Measurements from ENCODE around the gene MIPOL1.
"Not testable (repeated sequence)": the region's sequence is repeated elsewhere in the genome, so short reads cannot be mapped to it uniquely, and the experiment has no call there.

The MIPOL1 gene

DNA sequence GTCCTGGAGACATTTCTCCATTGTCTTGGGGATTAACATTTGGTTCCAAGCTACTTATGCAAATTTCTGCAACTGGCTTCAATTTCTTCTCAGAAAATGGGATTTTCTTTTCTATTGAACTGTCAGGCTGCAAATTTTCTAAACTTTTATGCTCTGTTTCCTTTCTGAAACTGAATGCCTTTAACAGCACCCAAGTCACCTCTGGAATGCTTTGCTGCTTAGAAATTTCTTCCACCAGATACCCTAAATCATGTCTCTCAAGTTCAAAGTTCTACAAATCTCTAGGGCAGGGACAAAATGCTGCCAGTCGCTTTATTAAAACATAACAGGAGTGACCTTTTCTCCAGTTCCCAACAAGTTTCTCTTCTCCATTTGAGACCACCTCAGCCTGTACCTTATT is 264.7 kb downstream of the MIPOL1 start:
- DNase-seq (ENCODE audit: low read depth in 2 of 2), result not testable (repeated sequence)

DNA sequence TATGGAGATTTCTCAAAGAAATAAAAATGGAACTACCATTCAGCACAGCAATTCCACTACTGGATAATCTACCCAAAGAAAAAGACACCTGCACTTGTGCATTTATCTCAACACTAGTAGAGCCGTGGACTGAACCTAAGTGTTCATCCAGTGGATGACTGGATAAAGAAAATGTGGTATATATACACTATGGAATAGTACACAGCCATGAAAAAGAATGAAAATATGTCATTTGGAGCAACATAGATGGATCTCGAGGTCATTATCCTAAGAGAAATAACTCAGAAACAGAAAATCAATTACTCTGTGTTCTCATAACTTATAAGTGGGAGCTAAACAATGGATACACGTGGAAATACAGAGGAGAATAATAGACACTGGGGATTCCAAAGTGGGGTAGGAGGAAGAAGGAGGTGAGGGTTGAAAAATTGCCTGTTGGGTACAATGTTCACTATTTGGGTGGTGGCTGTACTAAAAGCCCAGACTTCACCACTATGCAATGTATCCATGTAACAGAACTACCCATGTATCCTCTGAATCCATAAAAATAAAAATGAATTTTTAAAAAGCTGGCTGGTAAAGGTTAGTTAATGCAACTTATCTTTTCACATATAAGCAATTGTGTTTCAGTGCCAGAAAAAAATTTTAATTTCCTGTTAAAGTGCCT is 266.6 kb downstream of the MIPOL1 start:
- no peak for DNase-seq (ENCODE audit: low read depth in 2 of 2)

DNA sequence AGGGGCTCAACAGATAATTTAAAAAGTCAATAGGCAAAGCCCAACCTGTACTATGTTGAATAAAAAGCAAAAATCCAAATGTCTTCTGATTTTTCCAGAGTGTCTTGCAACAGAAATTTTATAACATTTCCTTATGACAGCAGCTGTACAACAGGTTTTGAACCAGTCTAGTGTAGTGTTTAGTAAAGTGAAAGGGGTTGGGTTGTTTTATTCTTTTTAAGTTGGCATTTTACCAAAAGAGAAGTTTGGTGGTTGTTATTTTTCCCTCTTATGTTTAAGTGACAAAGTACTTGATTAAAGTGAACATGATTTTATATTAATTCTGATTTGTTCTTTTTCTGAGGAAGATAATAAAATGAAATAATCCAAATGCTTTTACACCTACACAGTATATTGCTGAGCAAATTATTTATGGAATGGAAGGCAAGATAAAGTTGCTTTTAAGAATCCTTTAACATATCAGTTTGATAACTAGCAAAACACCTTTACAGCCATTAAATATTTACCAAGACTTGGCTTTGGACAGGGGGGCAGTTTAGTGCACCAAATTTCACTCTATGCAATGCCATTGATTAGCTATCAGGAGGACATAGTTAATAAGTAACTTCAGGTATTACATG is 268.4 kb downstream of the MIPOL1 start:
- no peak for DNase-seq (ENCODE audit: low read depth in 2 of 2)

DNA sequence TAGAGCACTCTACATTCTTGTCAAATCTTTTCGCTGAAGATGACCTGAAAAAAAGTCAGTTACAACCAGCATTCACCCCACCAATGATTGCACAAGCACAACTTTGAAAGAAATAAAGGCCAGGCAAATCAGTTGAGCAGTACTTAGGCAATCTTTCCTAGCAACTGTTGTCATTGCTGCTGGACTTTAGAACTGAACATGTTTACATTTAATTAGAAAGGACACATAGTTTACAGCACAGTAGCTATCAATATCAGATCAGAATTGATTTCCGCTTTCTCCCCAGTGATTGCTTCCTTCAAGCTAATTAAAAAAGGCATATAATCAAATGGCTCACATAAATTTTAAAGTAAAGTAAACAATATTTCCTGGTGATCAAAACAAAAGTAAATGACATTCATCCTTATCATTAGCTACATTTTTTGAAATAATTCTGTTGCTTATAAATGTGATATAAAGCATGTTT is 268.9 kb downstream of the MIPOL1 start:
- DNase-seq (ENCODE audit: low read depth in 2 of 2), result no peak

DNA sequence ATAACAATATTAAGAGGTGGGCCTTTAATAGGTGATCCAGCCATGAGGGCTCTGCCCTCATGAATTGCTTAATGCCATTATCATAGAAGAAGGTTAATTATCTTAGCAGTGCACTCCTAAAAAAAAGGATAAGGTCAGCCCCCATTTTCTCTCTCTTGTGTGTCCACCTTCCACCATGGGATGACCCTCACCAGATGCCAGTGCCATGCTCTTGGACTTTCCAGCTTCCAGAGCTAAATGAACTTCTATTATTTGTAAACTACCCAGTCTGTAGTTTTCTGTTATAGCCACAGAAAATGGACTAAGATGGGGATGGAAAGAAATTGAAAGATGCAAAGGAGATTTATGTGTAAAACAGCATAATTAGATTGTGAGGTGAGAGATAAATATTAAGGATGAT is 271.9 kb downstream of the MIPOL1 start:
- no peak for DNase-seq (ENCODE audit: low read depth in 2 of 2)

DNA sequence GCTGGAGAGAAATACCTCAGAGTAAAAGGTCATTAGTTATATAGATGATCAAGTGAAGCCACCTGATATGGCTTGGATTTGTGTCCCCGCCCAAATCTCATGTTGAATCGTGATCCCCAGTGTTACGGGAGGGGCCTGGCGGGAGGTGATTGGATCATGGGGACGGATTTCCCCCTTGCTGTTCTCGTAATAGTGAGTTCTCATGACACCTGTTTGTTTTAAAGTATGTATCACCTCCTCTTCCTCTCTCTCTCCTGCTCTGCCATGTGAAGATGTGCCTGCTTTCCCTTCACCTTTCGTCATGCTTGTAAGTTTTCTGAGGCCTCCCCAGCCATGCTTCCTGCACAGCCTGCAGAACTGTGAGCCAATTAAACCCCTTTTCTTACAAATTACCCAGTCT is 272.5 kb downstream of the MIPOL1 start:
- no peak for DNase-seq (ENCODE audit: low read depth in 2 of 2)

DNA sequence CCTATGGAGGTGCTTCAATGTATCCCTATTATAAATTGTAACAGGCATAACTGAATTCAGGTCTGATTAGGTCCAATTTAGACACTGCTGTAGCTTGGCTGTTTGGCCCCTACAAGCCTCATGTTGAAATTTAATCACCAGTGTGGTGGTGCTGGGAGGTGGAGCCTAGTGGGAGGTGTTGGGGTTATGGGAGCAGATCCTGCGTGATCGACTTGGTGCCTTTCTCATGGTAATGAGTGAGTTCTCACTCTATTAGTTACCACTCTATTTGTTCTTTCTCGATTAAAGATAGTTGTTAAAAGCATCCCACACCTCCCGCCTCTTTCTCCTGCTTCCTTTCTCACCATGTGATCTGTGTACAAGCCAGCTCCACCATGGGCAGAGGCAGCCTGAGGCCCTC is 275.2 kb downstream of the MIPOL1 start:
- DNase-seq (ENCODE audit: low read depth in 2 of 2), result no peak

DNA sequence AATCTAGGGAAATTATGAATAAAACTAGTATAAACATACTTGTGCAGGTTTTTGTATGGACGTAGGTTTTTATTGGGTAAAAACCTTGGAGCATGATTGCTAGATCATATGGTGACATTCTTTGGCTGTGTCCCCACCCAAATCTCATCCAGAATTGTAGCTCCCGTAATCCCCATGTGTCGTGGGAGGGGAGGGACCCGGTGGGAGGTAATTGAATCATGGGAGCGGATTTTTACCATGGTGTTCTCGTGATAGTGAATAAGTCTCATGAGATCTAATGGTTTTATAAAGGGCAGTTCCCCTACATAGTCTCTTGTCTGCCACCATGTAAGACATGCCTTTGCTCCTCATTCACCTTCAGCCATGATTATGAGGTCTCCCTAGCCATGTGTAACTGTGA is 276.5 kb downstream of the MIPOL1 start:
- no peak for DNase-seq (ENCODE audit: low read depth in 2 of 2)

DNA sequence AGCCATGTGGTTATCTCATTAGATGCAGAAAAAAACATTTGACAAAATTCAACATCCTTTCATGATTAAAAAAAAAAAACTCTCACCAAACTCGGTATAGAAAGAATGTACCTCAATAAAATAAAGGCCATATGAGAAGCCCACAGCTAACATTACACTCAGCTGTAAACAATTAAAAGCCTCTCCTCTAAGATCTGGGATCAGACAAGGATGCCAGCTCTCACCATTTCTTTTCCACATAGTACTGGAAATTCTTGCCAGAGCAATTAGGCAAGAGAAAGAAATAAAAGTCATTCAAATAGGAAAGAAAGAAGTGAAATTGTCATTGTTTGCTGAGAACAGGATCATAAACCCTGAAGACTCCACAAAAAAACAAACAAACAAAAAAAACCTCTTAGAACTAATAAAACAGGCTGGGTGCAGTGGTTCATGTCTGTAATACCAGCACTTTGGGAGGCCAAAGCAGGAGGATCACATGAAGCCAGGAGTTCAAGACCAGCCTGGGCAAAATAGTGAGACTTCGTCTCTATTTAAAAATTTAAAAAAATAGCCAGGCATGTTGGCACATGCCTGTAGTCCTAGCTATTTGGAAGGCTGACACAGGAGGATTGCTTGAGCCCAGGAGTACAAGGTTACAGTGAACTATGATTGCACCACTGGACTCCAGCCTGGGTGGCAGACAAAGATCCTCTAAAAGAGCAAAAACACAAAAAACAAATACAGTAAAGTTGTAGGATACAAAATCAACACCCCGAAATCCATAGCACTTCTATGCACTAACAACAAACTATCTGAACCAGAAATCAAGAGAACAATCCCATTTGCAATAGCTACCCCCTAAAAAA is 282.9 kb downstream of the MIPOL1 start:
- DNase-seq (ENCODE audit: low read depth in 2 of 2), result no peak

DNA sequence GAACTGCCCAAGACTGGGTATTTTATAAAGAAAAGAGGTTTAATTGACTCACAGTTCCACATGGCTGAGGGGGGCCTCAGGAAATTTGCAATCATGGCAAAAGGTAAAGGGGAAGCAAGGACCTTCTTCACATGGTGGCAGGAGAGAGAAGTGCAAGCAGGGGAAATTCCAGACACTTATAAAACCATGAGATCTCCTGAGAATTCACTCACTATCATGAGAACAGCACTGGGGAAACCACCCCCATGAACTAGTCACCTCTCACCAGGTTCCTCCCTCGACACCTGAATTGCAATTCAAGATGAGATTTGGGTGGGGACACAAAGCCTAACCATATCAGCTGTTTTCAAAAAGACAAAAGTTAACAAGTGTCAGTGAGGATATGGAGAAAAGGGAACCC is 284.7 kb downstream of the MIPOL1 start:
- no peak for DNase-seq (ENCODE audit: low read depth in 2 of 2)

DNA sequence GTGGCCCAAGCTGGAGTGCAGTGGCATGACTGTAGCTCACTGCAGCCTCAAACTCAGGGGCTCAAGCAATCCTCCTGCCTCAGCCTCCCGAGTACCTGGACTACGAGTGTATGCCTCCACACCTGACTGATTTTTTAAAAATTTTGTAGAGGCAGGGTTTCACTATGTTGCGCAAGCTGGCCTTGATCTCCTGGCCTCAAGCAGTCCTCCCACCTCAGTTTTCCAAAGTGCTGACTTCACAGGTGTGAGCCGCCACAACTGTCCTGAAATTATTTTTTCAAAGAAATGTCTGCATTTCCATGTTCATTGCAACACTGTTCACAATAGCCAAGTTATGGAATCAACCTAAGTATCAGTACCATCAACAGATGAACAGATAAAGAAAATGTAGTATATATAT is 285.9 kb downstream of the MIPOL1 start:
- DNase-seq (ENCODE audit: low read depth in 2 of 2), result no peak

DNA sequence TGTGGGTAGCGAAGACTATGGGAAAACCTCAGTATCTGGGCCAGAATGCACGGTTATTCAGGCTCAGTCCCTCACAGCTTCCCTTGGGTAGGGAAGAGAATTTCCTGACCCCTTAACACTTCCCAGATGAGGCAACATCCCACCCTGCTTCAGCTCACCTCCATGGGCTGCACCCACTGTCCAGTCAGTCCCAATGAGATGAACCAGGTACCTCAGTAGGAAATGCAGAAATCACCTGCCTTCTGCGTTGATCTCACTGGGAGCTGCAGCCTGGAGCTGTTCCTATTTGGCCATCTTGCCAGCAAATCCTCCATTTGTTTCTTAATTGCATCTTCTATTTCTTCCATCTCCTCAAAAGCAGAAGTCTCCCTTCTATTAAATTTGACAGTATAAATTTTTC is 292.9 kb downstream of the MIPOL1 start:
- DNase-seq (ENCODE audit: low read depth in 2 of 2), result no peak

DNA sequence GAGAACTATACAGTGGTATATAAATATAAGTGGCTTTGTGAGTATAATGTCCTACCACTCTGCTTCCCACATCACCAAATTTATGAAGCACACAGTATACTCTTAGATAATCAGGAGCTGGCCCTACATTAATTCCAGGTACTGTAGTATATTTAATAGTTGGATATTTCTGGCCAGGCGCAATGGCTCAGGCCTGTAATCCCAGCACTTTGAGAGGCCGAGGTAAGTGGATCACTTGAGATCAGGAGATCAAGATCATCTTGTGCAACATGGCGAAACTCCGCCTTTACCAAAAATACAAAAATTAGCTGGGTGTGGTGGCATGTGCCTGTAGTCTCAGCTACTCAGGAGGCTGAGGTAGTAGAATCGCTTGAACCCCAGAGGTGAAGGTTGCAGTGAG is 293.3 kb downstream of the MIPOL1 start:
- DNase-seq (ENCODE audit: low read depth in 2 of 2), result no peak

DNA sequence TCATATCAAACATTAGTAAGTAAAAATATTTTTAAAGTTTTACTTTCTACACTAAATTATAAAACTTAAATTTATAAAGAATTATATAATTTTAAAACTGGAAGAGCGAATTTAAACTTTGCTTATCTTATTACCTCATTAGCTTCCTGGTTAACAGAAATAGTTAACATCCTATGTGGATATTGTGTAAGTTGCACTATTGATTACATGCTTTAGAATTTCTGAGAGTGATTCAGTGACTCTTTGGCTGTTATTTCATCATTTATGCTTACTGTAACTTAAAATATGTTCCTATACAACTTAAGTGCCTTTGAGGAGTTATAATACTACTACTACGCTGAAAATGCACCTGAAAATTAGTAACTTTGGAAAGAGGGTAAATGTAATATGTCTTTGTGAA is 295.9 kb downstream of the MIPOL1 start:
- no peak for DNase-seq (ENCODE audit: low read depth in 2 of 2)

DNA sequence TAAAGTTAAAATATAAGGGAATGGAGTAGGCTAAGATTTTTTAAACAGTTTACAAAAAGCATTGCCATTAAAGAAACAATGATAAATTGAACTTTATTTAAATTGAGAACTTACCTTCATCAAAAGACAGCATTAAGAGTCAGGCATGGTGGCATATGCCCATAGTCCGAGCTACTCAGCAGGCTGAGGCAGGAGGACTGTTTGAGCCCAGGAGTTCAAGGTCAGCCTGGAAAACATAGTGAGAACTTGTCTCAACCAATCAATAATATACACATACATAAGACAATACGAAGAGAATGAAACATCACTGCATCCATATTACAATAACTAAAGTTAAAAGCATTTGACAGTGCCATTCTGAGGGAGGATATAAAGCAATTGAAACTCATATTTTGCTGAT is 299.7 kb downstream of the MIPOL1 start:
- DNase-seq (ENCODE audit: low read depth in 2 of 2), result no peak

DNA sequence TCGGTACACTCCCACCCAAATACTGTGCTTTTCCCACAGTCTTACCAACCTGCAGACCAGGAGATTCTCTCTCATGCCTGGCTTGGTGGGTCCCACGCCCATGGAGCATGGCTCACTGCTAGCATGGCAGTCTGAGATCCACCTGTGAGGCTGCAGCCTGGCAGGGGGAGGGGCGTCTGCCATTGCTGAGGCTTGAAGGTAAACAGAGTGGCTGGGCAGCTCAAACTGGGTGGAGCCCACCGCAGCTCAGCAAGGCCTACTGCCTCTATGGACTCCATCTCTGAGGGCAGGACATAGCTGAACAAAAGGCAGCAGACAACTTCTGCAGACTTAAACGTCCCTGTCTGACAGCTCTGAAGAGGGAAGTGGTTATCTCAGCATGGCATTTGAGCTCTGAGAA is 304.1 kb downstream of the MIPOL1 start:
- DNase-seq (ENCODE audit: low read depth in 2 of 2), result no peak

DNA sequence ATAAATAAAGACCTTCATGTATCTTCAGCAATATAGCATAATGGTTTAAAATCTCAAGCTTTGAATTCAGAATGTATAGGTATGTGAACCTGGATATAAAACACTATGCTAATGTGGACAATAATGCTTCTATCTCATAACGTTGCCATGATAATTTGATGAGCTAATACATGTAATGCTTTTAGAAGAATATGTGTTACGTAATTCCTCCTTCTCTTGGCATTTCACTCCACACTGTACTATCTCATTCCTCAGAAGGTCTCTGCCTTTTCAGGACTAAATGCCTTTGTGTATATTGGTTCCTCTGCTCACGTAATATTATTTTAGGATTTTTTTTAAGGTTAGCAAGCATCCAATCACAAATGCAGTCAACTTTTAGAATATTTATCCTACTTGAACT is 310.8 kb downstream of the MIPOL1 start:
- DNase-seq (ENCODE audit: low read depth in 2 of 2), result no peak

DNA sequence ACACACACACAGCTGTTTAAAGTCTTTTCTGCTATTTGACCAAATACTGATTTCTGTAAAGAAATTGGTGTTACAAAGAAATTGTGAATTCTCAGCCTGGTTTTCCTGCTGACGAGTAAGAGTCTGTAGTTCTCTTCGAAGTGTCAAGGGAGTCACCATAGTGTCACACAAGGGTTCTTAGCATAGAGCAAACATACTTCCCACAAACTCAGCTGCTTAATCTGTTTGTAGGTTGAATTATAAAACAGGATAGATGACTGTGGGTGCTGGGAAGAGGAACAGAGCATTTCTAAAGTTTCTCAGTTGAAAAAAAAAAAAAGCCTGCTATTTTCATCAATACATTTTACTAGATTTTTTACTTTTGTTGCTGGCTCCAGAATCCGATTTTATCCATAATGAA is 314.4 kb downstream of the MIPOL1 start:
- no peak for DNase-seq (ENCODE audit: low read depth in 2 of 2)

DNA sequence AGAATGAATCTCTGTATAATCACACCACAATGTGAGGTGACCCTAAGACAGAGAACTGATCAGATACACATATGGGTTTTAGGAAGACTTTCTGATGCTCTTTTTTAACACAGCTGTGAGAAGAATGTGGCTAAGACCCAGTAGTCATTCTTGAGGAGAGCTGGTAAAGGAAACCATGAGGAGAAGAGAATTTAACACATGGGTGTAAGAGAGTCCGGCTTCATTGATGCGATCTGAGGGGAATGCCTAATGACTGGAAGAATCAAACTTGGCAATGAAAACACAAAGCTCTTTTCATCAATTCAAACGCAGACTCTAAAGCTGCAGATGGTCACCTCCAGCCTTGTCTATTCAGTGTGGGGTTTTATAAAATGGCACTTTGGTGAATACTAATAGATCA is 318.0 kb downstream of the MIPOL1 start:
- DNase-seq (ENCODE audit: low read depth in 2 of 2), result no peak

DNA sequence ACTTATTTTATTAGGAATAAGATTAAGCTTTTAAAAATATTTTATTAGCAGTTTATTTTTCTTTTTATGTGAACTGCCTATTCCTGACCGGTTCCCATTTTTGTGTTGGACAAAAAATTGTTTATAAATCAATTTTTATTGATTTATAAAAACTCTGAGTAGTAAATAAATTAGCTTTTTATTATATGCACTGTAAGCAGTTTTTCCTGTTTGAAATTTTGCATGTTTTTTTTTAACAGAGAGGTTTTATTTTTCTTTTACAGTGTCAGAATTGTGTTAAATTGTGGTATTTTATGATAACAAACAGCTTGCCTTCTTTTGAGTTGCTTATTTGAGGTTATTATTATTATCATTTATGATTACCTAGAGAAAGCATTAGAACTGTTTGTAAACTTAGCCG is 329.3 kb downstream of the MIPOL1 start:
- no peak for DNase-seq (ENCODE audit: low read depth in 2 of 2)

DNA sequence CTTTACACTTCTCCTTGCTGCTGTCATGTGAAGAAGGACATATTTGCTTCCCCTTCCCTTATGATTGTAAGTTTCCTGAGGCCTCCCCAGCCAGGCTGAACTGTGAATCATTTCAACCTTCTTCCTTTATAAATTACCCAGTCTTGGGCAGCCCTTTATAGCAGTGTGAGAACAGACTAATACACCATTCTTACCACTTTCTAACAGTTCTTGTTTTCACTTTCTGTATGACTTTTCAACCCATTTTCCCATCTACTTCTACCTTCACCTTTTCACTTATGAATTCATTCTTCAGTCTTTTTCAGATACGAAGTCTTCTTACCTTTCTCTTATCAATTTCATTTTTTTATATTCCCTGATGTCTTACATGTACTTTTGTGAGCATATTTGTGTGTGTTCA is 342.3 kb downstream of the MIPOL1 start:
- no peak for DNase-seq (ENCODE audit: low read depth in 2 of 2)

DNA sequence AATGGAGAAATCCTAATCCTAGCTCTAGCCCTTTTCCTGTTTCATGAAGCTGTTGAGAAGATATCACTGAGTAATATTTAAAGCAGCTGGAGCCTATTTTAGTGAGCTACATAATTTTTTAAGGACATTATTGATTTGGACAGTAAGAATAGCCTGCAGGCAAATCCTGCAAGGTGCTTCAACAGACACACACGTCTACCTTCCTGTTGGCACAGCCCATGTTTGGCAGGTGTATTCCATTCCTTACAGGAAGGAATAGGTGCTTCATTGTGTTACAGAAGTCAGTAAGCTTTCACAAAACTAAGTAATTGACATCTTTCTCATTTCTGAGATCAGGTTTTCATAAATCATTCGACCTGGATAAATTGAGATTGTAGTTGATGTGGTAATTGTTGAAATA is 346.7 kb downstream of the MIPOL1 start:
- no peak for DNase-seq (ENCODE audit: low read depth in 2 of 2)

DNA sequence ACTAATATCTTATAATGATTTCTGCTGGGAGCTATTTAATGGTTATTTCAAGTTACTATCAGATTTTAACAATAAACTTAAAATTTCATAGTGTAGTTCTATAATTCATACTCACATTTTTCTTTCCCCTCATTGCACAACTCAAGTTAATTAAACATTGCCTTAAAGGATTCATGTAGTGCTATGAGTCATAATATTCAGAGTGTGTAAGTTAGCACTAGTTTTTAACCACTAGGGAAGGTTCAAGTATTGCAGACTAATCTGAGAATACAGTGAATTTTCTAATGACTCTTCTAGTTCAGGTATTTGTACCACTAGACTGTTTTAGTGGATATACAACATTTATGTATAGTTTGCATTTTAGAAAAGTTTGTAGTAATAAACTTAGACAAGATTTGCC is 347.4 kb downstream of the MIPOL1 start:
- no peak for DNase-seq (ENCODE audit: low read depth in 2 of 2)
